GM21367 (cell line): ENCODE results near the gene PLCB1.
A peak's percentile ranks its signal among the peaks of the same experiment; 100 is the strongest.
"Not testable (repeated sequence)": the region's sequence is repeated elsewhere in the genome, so short reads cannot be mapped to it uniquely, and the experiment has no call there.

ENCODE experiments used
- ATAC-seq: cut with Tn5 transposase; IDR thresholded peaks from one replicate; pipeline ENCODE4 v1.9.1; 2021; ENCODE audit not compliant: unreplicated experiment

PLCB1 gene

DNA sequence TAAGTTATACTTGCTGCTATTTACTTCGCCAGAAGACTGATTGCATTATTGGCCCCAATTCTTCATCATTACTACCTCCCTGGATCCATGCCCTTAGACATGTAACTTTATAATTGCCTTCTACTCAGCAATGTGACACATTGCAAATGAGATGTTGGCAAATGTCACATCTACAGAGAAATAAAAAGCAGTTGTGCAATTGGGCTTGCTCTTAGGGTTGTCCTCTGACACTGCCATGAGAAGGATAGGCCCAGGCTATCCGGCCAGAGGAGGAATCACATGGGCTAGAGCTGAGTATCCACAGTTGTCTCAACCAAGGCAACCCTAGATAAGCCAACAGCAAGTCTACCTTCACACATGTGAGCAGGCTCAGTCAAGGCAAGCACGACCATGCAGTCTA is 447.0 kb downstream of the PLCB1 start:
- no peak for ATAC-seq

DNA sequence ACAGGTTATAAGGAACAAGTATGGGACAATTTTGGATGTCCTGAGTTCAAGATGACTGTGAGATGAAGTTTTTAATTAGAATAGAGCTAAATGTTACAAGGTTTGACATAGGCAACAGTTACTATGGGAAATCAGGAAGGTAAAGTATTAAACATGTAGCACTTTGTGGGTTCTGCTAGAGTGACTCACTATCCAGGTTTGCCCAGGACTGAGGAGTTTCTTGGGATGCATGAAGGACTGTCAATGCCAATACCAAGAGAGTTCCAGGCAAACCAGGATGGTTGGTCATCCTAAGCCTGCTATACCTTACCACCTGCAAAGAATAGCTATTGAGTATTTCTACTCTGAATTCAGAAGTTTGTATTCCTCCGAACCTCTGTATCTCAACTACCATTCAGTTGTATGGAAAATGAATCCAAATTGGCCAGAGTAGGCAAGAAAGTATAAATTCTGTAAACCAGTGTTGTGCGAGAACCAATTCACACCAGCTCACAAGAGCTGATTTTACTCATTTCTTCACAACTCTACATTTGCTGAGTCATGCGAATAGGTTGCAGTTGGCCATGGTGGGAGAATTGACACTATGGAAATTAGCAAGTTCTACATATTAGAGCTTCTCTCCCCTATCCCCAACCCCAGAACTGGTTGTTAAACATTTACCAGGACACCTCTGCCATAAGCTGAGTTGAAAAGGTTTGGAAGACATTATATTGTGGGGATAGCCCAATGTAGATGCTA is 449.5 kb downstream of the PLCB1 start:
- no peak for ATAC-seq

DNA sequence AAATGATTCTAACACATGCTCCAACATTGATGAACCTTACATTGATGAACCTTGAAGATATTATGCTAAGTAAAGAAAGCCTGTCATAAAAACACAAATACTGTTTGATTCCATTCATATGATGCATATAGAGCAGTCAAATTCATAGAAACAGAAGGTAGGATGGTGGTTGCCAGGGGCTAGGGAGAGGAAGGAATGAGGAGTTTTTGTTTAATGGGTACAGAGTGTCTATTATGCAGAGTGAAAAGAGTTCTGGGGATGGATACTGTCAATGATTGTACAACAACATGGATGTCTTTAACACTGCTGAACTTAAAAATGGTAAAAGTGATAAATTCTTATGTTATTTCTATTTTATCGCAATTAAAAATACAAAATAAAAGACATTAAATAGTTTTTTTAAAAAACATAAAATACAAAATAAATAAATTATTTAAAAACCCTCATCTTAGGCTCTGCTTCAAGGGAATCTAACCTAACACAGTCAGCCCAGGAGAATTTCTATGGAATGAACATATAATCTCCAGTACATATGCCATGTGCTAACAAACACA is 451.0 kb downstream of the PLCB1 start:
- no peak for ATAC-seq

DNA sequence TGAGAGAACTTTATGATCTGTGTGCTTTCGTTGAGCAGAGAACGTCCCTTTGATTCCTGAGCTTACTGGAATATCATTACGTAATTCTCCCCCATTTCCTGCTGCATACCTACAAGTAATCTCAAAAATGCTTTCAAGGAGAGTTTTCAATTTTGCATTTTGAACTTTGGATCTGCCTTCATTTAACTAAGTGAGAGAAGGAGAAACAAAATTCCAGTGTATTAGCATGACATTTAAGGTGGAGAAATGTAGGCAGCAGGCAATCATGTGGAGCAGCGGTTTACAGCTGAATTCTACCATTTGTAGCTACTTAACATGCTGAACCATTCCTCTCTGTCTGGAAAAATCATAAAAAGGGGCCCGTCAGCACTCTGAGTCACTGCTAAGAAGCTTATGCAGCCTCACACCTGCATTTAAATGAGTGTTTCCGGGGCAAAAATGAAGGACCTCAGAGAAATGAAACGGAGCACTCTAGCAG is 451.5 kb downstream of the PLCB1 start:
- ATAC-seq = no peak

DNA sequence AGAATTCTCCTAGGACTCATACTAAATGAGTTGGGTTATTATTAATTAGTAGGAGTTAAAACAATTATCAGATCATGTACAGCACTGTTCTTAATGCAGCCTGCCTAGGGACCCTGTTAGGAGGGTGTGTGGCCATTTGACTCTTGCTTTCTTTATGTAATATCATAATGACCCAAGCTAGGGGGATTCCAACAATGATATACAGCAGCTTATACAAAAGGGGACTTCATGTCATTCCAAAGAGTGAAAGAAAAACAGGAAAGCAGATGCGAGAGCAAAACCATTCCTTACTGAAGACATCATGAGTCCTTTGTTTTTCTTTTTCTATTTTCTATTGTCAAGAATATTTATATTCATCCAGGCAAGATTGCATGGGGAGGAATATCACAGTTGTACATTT is 455.2 kb downstream of the PLCB1 start:
- no peak for ATAC-seq

DNA sequence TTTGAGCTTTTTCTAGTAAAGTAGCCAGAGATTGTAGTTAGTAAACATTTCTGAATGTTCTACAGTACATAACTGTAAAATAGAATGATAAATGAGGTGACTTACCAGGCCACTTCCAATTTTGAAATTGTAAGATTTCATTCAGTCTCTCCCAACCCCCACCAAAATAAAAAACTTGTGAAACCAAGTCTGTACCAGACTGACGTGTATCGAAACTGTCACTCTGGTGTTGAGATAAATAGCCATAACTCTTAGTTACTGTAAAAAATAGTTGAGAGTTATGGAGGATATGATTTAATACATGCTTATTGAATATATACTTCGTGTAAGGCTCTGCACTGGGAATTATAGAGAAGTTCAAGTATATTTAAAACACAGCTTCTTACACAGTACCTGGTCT is 455.7 kb downstream of the PLCB1 start:
- peak; percentile 70 for ATAC-seq

DNA sequence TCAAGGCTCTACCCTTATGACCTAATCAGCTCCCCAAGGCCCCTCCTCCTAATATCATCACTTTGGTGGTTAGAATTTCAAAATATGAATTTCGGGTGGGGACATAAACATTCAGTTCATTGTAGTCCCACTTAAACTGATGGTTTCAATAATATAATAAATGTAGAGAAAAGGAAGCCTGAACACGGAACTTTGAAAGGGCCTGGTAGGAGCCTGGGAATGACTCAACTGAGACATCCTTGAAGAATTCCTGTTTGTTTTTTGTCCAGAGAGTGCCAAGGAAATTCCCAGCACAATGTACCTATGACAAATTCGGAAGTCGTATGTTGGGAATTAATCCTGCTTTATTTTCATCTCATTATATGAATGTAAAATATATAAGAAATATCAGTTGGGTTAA is 457.9 kb downstream of the PLCB1 start:
- ATAC-seq = no peak

DNA sequence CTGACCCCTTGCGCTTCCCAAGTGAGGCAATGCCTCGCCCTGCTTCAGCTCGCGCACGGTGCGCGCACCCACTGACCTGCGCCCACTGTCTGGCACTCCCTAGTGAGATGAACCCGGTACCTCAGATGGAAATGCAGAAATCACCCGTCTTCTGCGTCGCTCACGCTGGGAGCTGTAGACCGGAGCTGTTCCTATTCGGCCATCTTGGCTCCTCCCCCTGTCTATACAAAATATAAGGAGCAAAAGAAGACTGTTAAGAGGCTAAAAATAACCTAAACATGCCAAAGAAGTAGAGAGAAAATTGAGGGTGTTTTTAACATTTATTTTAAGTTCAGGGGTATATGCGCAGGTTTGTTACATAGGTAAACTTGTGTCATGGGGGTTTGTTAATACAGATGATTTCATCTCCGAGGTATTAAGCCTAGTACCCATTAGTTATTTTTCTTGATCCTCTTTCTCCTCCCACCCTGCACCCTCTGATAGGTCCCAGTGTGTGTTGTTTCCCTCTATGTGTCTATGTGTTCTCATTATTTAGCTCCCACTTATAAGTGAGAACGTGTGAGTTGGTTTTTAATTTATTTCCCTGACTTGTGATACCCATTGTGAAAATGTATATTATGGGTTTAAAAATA is 469.0 kb downstream of the PLCB1 start:
- ATAC-seq = not testable (repeated sequence)

DNA sequence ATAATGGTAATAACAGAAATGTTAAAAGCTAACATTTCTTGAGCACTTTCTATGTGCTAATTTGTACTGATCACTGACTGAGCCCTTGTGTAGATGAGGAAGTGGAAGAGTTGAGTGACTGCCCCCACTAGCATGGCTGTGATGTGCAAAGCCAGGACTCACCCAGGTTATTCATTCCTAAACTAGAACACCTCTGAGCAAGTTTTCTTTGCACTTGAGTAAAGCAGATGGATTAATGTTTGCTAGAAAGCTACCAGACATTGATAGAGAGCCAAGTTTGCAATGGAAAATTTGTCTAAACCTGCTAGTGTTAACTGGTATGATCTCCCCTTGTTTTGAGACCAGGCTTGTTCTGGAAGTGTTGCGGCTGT is 469.5 kb downstream of the PLCB1 start:
- ATAC-seq = peak; percentile 89

DNA sequence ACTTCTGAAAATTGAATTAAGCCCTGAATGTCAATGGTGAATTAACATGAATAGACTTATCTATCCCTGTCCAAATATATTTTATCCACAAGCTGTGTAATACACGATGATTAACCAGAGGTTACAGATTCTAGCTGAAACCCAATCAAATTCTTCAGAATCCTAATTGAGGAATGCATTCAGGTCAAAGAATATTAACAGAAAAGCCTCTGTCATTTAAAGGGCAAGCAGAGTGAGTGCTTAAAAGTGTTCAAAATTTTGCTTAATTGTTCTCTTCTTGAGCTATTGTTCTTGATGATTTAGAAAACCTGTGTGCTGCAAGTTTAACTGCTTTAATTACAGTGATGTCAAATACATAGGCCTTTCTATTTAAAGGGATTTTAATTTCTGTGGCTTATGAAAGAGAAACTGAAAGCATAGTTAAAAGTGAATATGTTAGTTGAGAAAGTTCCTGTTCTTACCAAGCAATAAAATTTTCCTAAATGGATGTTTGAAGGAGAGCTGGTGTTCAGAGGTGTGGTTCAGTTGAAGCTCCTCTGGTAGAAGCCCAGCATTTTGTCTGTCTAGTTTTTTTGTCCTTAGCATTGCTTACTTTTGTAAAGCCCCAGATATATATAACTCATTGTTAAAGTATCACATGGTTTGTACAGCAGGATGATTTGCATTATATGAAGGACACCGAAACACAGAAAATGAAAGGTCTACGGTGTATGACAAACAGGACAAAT is 470.5 kb downstream of the PLCB1 start:
- ATAC-seq = peak; percentile 87

DNA sequence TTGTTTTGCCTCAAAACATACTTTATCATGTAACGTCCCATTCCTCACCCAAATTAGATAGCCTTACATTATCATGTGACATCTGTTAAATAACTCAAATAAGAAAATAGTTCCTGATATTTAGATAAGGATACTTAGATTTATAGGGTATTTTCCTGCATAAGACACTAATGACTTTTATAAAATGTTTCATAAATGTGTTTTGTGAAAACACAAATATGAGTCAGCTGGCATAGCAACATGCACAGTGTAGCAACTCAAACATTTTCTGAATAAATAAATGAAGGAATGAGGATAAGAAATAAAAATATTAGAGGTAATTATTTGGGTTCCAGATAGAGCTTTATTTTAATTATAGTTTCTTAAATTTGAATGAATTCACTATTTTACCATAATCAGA is 476.4 kb downstream of the PLCB1 start:
- no peak for ATAC-seq

DNA sequence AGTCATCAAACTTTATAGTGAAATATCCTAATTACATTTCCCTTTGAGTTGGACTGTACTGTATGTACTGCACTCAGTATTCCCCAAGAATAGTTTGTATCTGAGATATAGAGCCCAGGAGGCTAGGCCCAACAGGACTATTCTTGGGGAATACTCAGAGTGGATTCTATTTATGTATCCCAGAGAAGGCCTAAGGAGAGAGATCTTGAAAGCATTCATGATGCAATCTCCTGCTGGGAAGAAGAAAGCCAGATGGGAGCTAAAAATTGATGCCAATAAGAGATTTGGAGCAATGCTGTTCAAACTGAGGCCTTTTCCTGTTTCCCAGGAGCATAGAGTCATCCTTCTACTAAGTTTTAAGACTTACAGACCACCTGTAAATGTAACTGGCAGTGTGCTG is 484.7 kb downstream of the PLCB1 start:
- no peak for ATAC-seq

DNA sequence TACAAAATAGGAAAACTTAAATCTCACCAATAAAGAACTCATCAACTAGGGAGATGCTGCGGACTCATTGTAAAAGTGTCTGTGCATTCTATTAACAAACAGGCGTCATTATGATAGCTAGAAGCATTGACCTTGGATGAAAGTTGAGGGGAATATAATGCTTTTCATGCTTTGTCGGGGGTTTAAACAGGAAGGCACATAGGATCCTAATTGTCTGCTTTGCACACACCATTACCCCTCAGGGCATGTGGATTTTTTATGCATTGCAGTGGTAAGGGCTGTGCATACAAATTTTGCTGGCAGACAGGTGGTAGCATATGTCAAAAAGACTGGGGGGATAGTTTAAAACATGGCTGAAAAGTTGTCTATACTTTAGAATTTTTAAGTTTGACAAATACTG is 488.9 kb downstream of the PLCB1 start:
- no peak for ATAC-seq

DNA sequence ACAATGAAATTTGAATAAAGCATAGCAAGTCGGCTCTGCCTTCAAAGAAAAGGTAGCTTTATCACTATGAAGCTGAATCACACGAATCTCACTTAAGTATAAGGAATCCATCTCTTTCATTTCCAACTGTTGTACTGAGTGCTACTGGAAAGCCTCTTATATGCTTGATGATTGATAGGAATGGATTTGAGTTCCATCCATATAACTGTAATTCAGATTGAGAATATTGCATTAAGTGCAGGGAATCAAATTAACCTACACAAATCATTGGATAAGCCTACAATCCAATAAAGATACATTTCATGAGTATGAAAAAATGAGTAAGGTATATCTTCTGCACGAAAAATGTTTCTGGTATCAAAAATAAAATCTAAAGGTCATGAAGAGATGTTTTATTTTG is 492.0 kb downstream of the PLCB1 start:
- ATAC-seq = no peak

DNA sequence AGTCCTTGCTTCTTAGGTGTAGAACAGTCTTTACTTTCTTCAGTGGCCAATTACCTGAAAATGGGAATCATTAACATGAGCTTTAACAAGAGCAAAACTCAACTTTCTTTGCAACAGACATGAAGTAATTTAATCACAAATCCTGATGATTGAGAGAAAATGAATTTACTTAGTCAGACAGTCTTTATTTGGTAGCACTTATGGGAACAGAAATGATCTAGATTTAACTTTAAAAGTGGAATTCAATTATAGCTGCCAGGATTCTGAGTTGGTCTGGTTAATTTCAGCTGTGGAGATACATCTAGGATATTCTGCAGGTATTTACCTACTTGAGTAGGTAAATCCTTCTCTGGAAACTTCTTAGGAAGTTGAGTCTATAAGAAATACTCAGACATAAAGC is 492.6 kb downstream of the PLCB1 start:
- no peak for ATAC-seq

DNA sequence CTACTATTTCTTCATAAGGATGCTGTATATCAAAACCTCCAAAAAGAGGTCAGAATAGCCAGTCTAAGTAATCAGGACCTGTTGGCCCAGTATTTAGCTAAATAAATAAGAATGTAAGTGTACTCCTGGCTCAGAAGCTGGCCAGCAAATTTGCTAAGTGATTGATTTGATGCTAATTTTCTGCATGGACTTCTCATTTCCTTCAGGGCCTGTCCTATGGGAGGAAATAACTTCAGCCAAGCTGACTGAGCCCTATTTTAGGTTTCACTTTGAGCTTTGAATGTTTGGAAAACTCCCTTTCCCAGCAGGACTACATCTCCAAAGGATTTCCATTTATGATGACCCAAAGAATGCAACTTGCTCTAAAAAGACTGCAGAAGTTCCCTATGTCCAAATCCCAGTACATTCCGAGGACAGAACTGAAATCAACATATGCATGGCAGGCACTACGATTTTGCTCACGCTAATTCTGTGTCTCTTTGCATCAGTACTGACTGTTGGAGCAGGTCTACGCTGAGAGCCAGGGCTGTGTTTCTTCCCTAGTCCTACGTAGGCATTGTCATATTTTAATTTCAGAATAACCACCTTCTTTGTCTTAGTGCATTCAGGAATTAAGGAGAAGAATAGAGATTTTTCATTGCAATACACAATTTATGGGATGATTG is 495.4 kb downstream of the PLCB1 start:
- ATAC-seq = no peak

DNA sequence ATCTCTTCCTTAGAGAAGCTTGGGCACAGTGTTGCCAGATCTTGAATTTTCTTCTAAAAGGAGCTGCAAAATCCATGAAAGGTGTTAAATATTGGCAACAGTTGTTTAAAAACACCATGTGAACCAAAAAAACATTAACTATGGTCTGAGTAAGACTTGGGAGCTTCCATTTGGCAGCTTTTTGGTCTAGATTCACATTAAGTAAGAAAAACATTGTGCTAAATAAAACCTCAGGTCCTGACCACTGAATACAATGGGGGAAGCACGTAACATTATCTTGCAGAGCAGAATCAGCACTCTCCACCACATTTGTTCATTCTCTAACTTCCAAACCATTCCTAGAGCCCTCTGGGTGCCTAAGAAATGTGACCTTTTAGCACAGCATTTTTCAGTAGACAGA is 499.2 kb downstream of the PLCB1 start:
- no peak for ATAC-seq

DNA sequence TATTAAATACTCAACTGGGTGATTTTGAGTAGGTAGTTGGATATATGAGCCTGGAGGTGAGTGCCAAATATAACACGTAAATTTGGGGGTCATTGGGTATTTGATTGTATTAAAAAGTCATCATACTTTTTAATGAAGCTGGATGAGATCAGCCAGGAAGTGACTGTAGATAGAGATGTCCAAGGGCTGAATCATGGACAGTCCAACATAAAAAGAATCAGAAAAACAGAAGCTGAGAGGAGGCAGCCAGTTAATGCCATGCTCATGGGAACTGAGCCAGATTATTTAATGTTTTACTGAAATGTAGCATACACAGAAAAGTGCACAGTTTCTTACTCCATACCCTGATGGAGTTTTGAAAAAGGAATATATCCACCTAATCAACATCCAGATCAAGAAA is 501.3 kb downstream of the PLCB1 start:
- ATAC-seq = no peak

DNA sequence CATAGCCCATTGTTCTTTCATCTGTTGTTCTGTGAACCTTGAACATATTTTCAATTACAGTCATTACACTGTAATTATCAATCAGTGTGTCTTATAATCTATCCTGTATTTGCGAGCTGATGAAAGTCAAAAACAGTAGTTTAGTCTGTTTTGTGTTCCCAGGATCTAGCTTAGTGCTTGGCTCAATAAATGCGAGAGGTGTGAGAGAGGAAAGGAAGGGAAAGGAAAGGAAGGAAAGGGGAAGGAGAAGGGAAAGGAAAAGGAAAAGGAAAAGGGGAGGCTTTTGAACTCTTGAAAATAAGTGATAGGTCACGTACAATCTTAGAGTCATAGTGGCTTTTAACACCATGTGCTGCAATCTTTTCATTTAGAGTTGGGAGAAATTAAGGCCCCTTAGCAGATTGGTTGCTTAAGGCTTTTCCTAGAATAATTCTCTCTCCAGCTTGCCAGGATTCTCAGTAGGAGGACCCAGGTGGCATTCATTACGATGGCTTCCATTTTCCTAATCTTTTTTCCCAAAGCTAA is 503.0 kb downstream of the PLCB1 start:
- no peak for ATAC-seq

DNA sequence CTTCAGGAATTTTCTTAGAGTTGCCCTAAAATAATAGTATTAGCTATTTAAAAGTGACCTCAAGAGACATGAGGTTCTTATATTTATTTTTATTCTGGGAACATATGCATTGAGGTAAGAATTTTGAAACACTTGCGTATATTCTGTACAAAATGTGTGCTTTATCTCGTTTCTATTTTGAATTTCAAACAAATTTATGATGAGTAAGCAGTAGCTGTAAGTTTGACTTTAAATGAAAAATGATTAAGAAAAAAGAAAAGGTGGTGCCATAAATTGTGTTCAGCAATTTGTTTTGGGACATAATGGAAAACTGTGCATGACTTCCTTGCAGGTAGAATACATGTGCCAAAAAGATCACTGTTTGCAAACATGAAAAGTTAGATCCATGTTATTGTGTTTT is 503.8 kb downstream of the PLCB1 start:
- ATAC-seq = no peak

DNA sequence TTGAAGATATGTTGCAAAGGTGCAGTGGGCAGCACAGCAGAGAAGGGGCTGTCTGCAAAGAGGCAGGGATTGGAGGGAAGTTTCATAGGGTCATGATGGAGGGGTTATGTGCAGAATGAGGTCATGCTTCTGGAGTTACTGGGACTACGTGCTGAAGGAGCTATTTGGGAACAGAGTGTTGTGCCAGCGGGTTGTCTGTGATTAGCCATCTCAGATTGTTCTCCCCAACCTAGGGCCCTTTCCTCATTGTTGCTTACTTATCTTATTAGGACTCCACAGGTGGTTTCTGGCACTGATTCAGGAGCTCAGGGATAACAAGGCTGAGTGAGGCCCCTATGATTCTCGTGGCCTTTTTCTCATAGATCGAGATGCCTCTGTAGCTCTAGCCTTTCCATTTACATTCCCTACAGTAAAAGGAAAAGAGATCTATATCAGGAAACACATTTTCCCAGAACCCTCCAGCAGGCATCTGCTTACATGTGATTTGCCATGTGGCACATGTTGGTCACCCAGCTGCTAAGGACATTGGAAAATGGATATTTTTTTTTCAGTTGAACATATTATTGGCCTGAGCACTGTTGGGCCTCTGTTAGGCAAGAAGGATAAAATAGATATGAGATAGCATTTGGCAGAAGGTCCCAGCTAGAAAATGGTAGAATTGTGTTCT is 507.2 kb downstream of the PLCB1 start:
- no peak for ATAC-seq
